Posterior vena cava (tissue), 2 donors: ENCODE measurements around the gene TGM4. TPM values are rescaled to one million over a fixed set of nuclear protein-coding genes. Genes with fewer than 3 reads are reported as not detected.
"Not testable (repeated sequence)": the region's sequence is repeated elsewhere in the genome, so short reads cannot be mapped to it uniquely, and the experiment has no call there.

ENCODE experiments used
- DNase-seq: peaks from one replicate; pipeline ENCODE4 v3.0.0-alpha.2; 2020; ENCODE audit warnings: low spot score
- intact Hi-C, 2 donors: fragments of 100-400 bp; cut with DNase I; formaldehyde crosslinking; loops; one replicate each; pipeline versions ENCODE4 v1.14.1 to v1.14.2; 2022 to 2023
- total RNA-seq, 2 donors: library from RNA; stranded (reverse); fragmentation: NEBNext Ultra II Directional; extraction: Animal tissue kit (Norgen Biotek cat#: 25700); gene quantifications; one replicate each; pipeline ENCODE4 v1.2.1, GENCODE V29; 2021
- donor health status: DM: yes; HTN: yes; CAD: no.
- donor health status: DM: yes; HTN: yes; CAD: no.

The TGM4 gene
- total RNA-seq, 2 donors from 2014 or later = not detected

- intact Hi-C loops = no loop called here
- DNase-seq = no peak
These were observed 58.9 kb downstream of the TGM4 start for GRCh38 chr3:44932986-44933944.

DNA sequence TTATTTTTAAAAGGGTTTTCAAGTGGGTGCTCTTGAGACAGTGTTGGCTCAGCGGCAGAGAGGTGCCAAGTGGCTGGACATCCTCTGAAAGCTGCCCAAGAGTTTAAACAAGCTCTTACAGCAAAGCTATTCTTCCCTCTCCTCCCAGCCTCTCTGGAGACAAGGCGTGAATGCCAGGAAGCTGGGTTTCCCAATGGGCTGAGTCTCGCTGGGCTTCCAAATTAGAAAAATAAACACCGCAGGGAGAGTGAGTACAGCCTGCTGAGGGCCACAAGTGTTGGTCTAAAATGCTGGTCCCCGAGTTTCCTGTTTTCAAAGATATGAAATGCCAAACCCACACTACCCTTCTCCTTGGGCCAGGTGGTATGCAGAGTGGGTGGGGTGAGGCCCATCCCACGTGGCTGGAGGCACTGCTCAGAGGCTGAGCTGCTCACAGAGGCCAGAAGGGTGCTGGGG is 65.2 kb downstream of the TGM4 start:
- intact Hi-C loops = no loop called here
- DNase-seq = no peak

- intact Hi-C loops = no loop called here
- DNase-seq = no peak
These were observed 68.0 kb downstream of the TGM4 start for GRCh38 chr3:44942202-44942921.

DNA sequence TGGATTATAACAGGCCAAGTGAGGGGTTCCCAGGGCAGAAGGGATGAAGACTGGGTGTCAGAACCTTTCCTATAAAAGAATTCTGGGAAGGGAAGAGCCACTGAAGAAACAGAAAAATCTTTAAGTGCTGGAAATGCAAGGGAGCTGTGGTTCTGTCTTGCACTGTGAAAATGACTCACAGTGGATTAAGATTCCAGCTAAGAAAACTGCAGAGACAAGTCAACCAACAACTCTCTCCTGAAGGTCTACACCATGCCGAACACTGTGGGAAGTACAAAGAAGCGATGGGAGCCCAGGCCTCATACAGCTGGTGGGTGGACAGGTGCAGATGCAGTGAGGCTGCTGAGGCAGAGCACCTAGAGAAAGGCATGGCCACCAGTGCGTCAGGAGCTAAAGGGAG is 73.8 kb downstream of the TGM4 start:
- intact Hi-C loops = no loop called here
- no peak for DNase-seq

DNA sequence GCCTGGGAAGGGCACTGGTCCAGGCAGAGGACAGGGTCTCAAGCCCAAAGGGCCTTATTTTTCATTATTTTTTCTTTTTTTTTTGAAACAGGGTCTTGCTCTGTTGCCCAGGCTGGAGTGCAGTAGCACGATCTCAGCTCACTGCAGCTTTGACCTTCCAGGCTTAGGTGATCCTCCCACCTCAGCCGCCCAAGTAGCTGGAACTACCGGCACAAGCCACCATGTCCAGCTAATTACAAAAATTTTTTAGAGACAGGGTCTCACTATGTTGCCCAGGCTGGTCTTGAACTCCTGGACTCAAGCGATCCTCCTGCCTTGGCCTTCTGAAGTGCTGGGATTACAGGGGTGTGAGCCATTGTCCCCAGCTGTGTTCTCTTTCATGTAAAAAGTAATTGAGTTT is 75.4 kb downstream of the TGM4 start:
- intact Hi-C loops, DNase-seq: not testable (repeated sequence)

DNA sequence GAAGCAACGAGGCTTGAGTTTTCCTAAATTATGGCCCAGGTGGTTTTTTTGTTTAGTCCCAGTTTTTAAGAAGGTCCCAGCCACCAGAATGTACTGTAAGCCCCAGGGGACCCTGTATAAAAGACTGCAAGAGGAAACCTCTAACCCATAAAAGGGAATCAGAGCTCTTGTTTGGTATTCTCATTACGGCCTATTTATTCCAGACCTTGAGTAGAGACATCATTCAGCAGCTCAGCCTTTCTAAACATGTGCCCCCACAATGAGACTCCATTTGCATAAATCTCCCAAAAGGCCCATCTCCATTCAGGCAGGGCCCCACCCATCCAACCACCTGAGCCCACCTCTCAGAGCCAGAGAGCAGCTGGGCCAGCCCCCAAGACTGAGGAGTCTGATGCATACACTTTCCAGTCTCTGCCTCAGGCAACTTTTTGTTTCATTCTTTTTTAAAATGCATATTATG is 75.9 kb downstream of the TGM4 start:
- no peak for DNase-seq
- intact Hi-C loops = no loop called here

DNA sequence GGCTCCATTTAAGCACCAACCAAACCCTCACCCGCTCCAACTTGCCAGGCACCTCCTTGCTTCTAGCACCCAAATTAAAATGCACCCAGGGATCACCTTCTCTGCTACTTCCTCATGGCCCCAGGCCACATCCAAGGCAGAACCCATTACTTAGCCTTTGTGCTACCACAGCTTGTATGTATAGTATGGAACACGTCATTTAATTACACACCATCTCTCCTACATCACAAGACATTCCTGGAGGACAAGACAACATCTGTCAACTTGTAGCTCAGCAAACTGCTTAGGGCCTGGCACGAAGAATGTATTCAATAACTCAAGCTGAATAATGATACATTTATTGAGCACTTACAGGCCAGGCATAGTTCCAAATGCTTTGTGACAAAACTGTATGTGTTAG is 78.3 kb downstream of the TGM4 start:
- intact Hi-C loops = no loop called here
- no peak for DNase-seq

DNA sequence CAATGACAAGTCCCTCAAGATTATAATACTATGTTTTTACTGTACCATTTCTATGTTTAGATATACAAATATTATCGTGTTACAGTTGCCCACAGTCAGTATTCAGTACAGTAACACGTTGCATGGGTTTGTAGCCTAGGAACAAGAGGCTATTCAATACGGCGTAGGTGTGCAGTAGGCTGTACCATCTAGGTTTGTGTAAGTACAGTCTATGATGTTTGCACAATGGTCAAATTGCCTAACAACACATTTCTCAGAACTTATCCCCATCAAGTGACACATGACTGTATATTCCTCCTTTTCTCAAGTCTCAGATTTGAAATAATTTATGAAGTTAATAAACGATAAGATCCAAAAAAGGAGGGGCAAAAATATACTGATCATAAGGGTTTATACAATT is 79.9 kb downstream of the TGM4 start:
- intact Hi-C loops = no loop called here
- DNase-seq = no peak

- no peak for DNase-seq
- intact Hi-C loops = no loop called here
These were observed 80.6 kb downstream of the TGM4 start for GRCh38 chr3:44954962-44955361.

DNA sequence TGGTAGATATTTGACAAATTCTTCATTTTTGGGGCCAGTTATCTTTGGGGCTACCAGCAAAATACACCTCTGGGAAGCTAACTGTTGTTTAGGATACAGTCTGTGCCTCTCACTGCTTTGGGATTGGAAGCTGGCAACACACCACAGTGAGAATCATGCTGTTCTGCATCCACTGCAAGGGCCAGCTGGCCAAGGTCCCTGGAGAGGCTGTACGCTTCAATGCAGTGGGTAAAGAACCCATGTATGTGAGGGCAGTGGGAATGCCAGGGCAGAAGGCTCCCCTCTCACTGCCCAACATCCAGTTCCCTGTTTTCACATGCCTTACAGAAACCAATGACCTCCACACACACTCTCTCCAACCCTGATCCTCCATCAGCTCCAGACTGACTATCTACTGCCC is 81.5 kb downstream of the TGM4 start:
- intact Hi-C loops = no loop called here
- DNase-seq = no peak

DNA sequence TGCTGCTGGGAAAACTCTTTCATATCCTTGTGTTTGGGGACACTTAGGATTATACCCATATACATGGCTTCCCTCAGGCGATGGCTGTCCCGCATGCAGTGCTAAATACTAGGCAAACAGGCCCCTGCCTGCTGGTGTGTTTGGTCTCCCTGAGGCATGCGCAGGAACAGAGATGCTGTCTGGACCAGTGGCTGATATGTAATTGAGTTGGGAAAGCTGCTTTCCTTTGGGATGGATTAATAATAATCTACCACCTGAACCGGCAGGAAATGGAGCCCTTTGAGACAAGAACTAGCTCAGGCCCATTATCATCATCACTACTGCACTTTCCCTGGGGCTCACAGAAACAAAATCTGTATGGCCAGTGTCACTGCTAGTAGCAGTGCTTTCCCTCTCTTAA is 83.6 kb downstream of the TGM4 start:
- intact Hi-C loops = no loop called here
- DNase-seq = no peak

- intact Hi-C loops = no loop called here
- DNase-seq = no peak
These were observed 84.0 kb downstream of the TGM4 start for GRCh38 chr3:44958386-44958785.

- no peak for DNase-seq
- intact Hi-C loops = no loop called here
These were observed 86.1 kb downstream of the TGM4 start for GRCh38 chr3:44960387-44961026.

GRCh38 chr3:44961888-44962287 is 87.5 kb downstream of the TGM4 start:
- intact Hi-C loops = no loop called here
- no peak for DNase-seq

DNA sequence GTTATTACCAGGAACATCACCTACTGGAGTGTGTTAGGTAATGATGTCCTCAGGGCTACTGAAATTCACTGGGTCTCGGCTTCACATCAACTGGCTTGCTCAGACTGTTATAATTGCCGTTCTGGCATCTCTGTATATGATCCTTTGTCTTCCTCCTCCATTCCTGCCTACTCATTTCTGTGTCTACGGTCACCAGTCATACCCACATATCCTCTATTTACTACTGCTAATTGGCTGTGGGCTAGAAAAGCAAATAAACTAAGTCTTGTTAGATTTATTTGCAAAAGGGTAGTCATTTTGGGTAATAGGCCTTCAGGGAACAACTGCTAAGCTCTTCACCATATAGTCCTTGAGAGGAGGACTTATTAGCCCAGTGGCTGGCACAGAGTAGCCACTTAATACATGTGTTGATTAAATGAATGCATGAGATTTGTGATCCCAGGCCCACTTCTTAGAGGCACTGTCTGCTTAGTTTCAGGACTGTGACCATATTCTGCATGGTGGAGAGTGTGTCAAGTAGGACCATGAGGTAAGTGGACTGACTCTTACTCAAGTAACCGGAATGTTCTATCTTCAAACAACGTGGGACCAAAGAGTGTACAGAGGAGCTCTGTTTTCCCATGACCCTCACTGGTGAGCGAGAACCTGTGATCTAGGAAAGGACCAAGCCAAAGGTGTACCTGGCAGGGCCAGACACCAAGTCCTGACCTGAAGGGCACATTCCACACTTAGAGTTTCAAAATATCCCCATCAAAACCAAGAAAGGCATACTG is 88.4 kb downstream of the TGM4 start:
- DNase-seq = no peak
- intact Hi-C loops = no loop called here

GRCh38 chr3:44963571-44964325 is 89.3 kb downstream of the TGM4 start:
- intact Hi-C loops = no loop called here

More at GRCh38 chr3:44963571-44964325, 89.3 kb downstream of the TGM4 start:
- DNase-seq = no peak
